ENCODE results near the gene PAXX.

The PAXX gene

GRCh38 chr9:136995362-136995761 lies 3.1 kb downstream of the PAXX start:
- no peak overlapping the region for H3K4me3 ChIP-seq (replicated peaks; ENCODE audit: low read depth, low read length)
- no peak for DNase-seq (ENCODE audit: extremely low read depth, low read depth)
- TF ChIP-seq CTCF (IDR thresholded peaks at IDR 0.05; ENCODE audit: low read depth, low read length, missing control alignments), result no peak

- no peak for DNase-seq (ENCODE audit: extremely low read depth, low read depth)
- H3K4me3 ChIP-seq (replicated peaks; ENCODE audit: low read depth, low read length), result no peak overlapping the region
Measured at GRCh38 chr9:136995772-136996311, 3.6 kb downstream of the PAXX start.

GRCh38 chr9:136996361-136997292 lies 4.4 kb downstream of the PAXX start, which contains the start of gene CLIC3:
TSS of gene CLIC3 (minus strand) at chr9:136996568. CDS start at chr9:136996543, 25 bp downstream.
- H3K4me3 ChIP-seq (replicated peaks; ENCODE audit: low read depth, low read length), result no peak within 1 kb of the TSS
- TF ChIP-seq CTCF (IDR thresholded peaks at IDR 0.05; ENCODE audit: low read depth, low read length, missing control alignments), result no peak
- DNase-seq (ENCODE audit: extremely low read depth, low read depth), result no peak

More at GRCh38 chr9:136995772-136996311, 3.6 kb downstream of the PAXX start:
- no peak for TF ChIP-seq CTCF (IDR thresholded peaks at IDR 0.05; ENCODE audit: low read depth, low read length, missing control alignments)

- no peak overlapping the region for H3K4me3 ChIP-seq (replicated peaks; ENCODE audit: low read depth, low read length)
- no peak for TF ChIP-seq CTCF (IDR thresholded peaks at IDR 0.05; ENCODE audit: low read depth, low read length, missing control alignments)
Measured at GRCh38 chr9:136997371-136997770, 5.1 kb downstream of the PAXX start.

GRCh38 chr9:136997830-136998234 lies 5.6 kb downstream of the PAXX start:
- no peak overlapping the region for H3K4me3 ChIP-seq (replicated peaks; ENCODE audit: low read depth, low read length)
- no peak for TF ChIP-seq CTCF (IDR thresholded peaks at IDR 0.05; ENCODE audit: low read depth, low read length, missing control alignments)
- DNase-seq (ENCODE audit: extremely low read depth, low read depth), result no peak

More at GRCh38 chr9:136997371-136997770, 5.1 kb downstream of the PAXX start:
- no peak for DNase-seq (ENCODE audit: extremely low read depth, low read depth)

GRCh38 chr9:137000177-137000930 lies 8.1 kb downstream of the PAXX start:
- H3K4me3 ChIP-seq (replicated peaks; ENCODE audit: low read depth, low read length), result no peak overlapping the region
- no peak for DNase-seq (ENCODE audit: extremely low read depth, low read depth)
- no peak for TF ChIP-seq CTCF (IDR thresholded peaks at IDR 0.05; ENCODE audit: low read depth, low read length, missing control alignments)

All from HFF-Myc (cell line).